Lower leg skin (tissue), 4 donors: ENCODE data around the gene THBS2. TPM values are rescaled to one million over a fixed set of nuclear protein-coding genes. Genes with fewer than 3 reads are reported as not detected.

Source experiments
- DNase-seq, 2 donors: peaks; one replicate each; pipeline ENCODE4 v3.0.0-alpha.2; 2019; ENCODE audit warnings: low spot score in 2 of 2
- H3K4me3 ChIP-seq: fragments of 200-600 bp; sonication (generic); 2 replicates; pipeline ENCODE4 v1.5.1; 2017; ENCODE audit warnings: mild to moderate bottlenecking, low read depth; ENCODE audit not compliant: poor library complexity, severe bottlenecking
- CTCF ChIP-seq, 3 donors: fragments of 450-650 bp; IDR thresholded peaks; one replicate each; pipeline ENCODE4 v1.5.1; 2016; ENCODE audit warnings: antibody characterized with exemption in 3 of 3, mild to moderate bottlenecking in 3 of 3, moderate library complexity in 2 of 3
- POLR2A ChIP-seq, 2 donors: fragments of 450-650 bp; IDR thresholded peaks; one replicate each; pipeline ENCODE4 v1.6.1; 2016 to 2017; ENCODE audit warnings: antibody characterized with exemption in 2 of 2, mild to moderate bottlenecking in 1 of 2, moderate library complexity in 1 of 2
- WGBS, 2 donors: methylation state at CpG; one replicate each; pipeline ENCODE4 v1.1.5; 2018; 5-methylcytosine and 5-hydroxymethylcytosine counted together
- intact Hi-C: fragments of 100-400 bp; cut with DNase I; formaldehyde crosslinking; loops from one replicate; pipeline ENCODE4 v1.15.0; 2023; ENCODE audit warnings: low total_unique reads
- total RNA-seq, 4 donors: library from RNA; depleted of rRNA; stranded (reverse); fragments of >200 nt; gene quantifications; one replicate each; pipeline ENCODE4 v1.1.0, GENCODE V29; 2016

THBS2 gene
- total RNA-seq, 4 donors from 2014 or later: 72.1 to 135 (median 103) TPM

GRCh38 chr6:169190144-169190584, 63.5 kb downstream of the THBS2 start:
- intact Hi-C loops: no loop called here
- H3K4me3 ChIP-seq: no peak overlapping the region
- no peak for TF ChIP-seq POLR2A (IDR thresholded peaks at IDR 0.05)
- TF ChIP-seq CTCF (IDR thresholded peaks at IDR 0.05): no peak
- WGBS, 2 donors: 49 to 58% methylated on average over 8 of the region's 8 CpGs
- DNase-seq: peak in 1 of 2 donors; percentile 93

GRCh38 chr6:169189686-169190085, 64.0 kb downstream of the THBS2 start:
- 36 to 39% methylated on average over 8 of the region's 8 CpGs for WGBS, 2 donors
- no peak for TF ChIP-seq CTCF (IDR thresholded peaks at IDR 0.05)
- TF ChIP-seq POLR2A (IDR thresholded peaks at IDR 0.05): no peak
- no peak overlapping the region for H3K4me3 ChIP-seq
- DNase-seq: no peak
- intact Hi-C loops: no loop called here

GRCh38 chr6:169189182-169189581, 64.5 kb downstream of the THBS2 start:
- intact Hi-C loops: no loop called here
- H3K4me3 ChIP-seq: no peak overlapping the region
- WGBS, 2 donors: 62 to 75% methylated on average over 8 of the region's 8 CpGs
- TF ChIP-seq CTCF (IDR thresholded peaks at IDR 0.05) (no peak), POLR2A (IDR thresholded peaks at IDR 0.05) (no peak)
- DNase-seq: peak in 1 of 2 donors; percentile 74

- WGBS, 2 donors: 67 to 77% methylated on average over 6 of the region's 6 CpGs
- intact Hi-C loops: no loop called here
- H3K4me3 ChIP-seq: no peak overlapping the region
- TF ChIP-seq POLR2A (IDR thresholded peaks at IDR 0.05) (no peak), CTCF (IDR thresholded peaks at IDR 0.05) (no peak)
- DNase-seq: peak in 1 of 2 donors; percentile 72
Measured at GRCh38 chr6:169188475-169188874, 65.2 kb downstream of the THBS2 start.

- TF ChIP-seq POLR2A (IDR thresholded peaks at IDR 0.05): no peak
- H3K4me3 ChIP-seq: no peak overlapping the region
- intact Hi-C loops: no loop called here
Measured at GRCh38 chr6:169188051-169188470, 65.6 kb downstream of the THBS2 start.

GRCh38 chr6:169186496-169187169, 67.0 kb downstream of the THBS2 start:
- intact Hi-C loops: no loop called here
- DNase-seq: peak in 1 of 2 donors; percentile 69
- TF ChIP-seq POLR2A (IDR thresholded peaks at IDR 0.05) (no peak), CTCF (IDR thresholded peaks at IDR 0.05) (no peak)
- H3K4me3 ChIP-seq: no peak overlapping the region
- WGBS, 2 donors: 89% methylated on average over 22 to 25 of the region's 25 CpGs

More at GRCh38 chr6:169188051-169188470, 65.6 kb downstream of the THBS2 start:
- 76 to 84% methylated on average over 9 of the region's 9 CpGs for WGBS, 2 donors
- peak in 1 of 2 donors; percentile 70 for DNase-seq
